Measurements from ENCODE around the gene ROBO3. TPM values are rescaled to one million over a fixed set of nuclear protein-coding genes. Genes with fewer than 3 reads are reported as not detected.
A peak's percentile ranks its signal among the peaks of the same experiment; 100 is the strongest.

ROBO3 gene
- total RNA-seq, 1 experiment from 2014 or later, result 24.5 TPM

DNA sequence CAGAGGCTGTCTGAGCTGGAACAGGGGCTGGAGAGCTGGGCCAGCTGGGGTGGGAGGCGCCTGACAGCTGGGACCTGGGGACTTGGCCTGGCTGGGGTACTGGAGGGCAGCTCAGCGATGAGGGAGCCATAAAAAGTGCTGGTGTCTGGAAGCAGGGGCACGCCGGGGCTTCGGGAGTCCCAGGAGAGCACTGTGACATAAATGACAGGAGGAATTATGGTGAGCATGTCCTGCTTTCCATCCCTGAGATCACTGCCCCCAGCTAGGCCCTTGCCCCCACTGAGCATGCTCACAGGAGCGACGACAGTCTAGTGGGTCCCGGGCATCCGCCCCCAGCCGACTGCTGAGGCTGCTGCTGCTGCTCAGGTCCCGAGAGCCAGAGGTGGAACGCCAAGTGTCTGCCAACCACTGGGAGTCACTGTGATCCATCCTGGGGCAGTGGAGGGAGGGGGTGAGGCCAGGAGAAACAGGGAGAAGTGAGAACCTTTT, 26.2 kb downstream of the ROBO3 start:
- no peak for DNase-seq (ENCODE audit: low read depth)

DNA sequence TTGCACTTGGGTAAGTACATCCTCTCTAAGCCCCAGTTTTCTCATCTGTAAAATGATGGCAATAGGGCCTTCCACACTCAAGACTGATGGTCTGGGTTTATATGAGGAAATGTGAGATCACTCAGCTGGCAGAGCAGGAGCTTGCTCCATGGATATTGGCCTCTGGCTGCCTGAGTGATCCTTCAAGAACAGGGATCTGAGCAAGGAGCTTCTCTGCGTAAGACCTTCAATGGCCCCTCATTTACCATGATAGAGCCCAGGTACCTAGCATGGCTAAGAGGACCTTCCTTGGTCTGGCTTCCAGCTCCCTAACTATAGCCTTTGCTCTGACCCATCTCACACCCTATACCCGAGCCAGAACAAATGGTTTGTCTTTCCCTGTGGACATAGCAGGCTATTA, 26.9 kb downstream of the ROBO3 start:
- DNase-seq (ENCODE audit: low read depth), result no peak

DNA sequence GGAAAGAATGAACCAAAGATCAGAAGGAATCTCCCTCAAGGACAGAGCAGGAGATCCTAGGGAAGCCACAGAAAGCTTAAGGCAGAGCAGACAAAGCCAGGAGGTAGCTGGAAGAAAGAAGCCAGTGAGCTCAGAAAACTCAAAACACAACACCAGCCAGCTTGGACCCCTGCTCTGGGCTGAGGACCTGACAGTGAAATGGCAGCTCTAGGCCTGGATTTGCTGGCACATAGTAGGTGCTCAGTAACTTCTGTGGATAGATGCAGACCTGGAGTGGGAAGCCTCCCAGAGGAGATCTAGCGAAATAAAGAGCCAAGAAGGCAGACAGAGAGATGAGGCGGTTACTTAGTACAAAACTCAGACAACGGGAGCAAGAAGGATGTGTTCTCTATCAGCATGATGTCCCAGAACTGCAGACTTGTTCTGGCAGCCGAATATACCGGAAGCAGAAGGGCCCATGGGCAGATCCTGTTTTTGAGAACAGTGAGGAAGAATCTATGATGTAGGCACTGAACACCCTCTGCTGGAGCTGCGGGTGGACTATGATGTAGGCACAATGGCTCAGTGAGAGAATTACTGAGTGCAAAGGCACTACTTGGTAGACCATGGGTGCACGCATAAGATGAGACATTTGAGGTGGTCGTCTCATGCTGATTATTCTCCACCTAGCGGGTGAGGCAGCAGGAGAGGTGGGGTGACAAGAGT, 27.7 kb downstream of the ROBO3 start:
- DNase-seq (ENCODE audit: low read depth), result no peak

DNA sequence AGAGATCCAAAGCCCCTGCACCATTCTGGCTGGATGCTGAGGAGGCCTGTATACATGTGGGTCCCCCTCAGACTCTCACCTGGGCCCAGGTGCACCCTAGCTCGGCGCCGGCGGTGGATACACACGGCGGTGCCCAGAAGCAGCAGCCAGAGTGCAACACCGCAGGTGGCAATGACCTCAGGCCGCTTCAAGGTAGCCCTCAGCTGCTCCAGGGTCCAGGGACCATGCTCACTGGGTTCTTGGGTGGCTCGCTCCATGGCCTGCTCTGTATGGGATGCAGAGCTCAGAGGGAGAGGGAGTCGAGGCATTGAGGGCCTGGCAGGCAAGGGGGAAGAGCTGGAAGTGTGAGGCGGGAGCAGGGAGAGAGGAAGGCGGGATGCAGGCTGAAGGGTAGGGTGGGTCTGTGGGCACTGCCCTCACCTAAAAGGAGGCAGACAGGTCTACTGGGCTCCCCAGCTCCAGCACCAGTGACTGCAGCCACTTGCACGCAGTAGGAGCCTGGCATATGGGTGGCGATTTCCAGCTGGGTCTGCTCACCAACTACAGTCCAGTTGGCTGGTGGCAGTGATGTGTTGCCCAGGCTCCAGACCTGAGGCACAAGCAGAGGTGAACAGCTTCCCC, 28.7 kb downstream of the ROBO3 start:
- no peak for DNase-seq (ENCODE audit: low read depth)

DNA sequence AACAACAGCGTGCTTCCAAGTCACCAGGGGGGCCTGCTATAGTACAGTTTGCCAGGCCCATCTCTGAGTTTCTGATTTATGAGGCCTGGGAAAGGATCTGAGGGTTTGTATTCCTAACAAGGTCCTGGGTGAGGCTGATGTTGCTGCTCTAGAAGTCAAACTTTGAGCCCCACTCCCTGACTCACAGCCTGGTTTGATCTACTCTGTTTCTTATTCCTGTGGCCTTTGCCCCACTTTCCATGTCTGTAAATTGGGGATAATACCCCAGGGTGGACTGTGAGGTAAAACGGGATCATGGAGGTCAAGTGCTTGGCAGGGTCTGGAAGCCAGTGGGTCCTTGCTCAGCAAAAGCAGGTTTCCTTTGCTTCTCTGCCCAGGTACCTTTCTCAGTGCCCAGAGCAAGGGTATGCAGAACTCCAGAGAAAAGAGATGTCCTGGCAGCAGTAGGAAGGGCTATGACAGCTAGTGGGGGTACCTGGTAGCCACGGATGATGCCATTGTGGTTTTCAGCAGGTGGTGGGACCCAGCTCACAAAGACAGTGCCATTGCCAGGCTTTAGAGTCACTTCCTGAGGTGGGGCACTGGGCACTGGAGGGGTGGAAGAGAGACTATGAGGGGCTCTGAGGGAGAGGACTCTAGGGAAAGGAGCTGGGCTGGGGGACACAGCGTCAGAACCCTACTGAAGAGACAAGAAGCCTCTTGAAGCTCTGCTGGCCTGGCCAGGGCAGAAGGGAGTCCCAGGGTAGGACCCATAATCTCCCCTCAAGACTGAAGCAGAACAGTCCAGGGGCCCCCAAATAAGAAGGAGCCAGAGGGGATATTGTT, 29.6 kb downstream of the ROBO3 start:
- DNase-seq (ENCODE audit: low read depth), result no peak

DNA sequence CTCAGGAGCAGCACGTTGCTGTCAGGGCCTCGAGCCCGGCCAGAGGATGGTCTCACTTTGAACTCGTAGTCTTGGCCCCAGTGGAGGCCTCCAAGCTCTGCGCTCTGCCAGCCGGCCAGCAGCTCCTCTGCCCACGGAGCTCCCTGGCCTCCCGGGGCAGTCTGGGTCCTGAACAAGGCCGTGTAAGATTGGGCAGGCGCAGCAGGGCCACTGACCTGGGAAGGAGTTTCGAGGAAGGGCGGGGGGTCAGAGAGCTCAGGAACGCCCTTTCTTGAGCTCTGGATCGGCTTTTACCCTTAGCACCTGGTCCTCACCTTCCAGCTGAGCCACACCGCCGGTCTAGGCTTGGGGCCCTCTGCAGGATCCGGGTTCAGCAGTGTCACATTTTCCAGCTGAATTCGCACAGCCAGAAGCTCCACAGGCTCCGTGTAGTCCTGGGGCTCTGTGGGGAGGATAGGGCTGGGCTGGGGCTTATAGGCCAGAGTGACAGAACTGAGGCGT, 30.3 kb downstream of the ROBO3 start:
- no peak for DNase-seq (ENCODE audit: low read depth)

DNA sequence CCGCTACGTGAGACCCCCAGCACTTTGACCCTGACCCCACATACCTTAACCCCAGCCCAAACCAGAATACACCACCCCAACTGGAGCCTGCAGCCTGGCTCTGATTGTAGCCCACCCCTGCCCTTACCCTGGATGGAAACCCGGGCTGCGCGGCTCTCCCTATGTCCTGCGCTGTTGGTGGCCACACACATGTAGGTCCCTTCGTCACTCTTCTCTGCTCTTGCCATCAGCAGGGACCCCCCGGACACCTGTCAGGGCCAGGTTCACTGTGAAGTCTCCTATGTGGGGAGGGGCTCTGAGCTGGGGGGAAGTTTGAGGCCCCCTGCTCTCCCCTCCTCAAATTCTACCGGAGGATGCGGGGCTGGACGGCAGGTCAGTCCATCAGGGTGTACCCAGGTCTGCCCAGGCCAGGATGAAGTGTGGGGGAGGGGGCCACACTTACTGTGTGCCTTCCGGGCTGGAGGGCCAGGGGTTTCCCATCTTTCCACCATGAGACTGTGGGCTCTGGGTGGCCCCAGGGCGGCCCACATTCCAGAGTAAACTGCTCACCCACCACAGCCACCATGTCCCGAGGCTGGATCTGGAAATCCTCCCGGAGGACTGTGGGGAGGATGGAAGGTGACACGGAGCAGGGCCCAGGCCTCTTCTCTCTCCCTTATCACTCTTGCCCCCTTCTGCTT, 31.0 kb downstream of the ROBO3 start:
- peak; percentile 34 for DNase-seq (ENCODE audit: low read depth)

DNA sequence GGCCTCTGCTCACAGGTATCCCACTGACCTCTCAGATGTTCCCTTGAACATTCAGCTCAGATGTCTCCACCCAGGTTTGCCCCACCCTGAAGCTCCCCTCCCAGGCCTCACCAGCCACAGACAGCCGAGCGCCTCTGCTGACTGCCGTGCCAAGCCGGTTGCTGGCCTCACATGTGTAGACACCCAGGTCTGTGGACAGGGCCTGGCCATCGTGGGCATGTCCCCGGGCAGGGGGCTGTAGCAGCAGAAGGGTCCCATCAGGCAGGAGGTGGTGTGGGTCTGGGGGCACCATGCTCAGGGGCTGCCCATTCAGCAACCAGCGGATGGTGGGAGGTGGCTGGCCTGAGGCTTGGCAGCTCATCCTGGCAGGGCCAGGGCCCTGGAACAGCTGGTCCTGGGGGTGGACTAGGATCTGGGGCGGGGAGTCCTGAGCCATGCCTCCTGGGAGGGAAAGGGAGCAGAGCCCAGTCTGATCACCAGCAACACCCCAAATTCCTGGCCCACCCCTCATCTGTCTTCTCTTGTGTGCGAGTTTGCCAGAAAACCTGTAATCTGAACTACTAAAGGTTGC, 31.7 kb downstream of the ROBO3 start:
- no peak for DNase-seq (ENCODE audit: low read depth)

DNA sequence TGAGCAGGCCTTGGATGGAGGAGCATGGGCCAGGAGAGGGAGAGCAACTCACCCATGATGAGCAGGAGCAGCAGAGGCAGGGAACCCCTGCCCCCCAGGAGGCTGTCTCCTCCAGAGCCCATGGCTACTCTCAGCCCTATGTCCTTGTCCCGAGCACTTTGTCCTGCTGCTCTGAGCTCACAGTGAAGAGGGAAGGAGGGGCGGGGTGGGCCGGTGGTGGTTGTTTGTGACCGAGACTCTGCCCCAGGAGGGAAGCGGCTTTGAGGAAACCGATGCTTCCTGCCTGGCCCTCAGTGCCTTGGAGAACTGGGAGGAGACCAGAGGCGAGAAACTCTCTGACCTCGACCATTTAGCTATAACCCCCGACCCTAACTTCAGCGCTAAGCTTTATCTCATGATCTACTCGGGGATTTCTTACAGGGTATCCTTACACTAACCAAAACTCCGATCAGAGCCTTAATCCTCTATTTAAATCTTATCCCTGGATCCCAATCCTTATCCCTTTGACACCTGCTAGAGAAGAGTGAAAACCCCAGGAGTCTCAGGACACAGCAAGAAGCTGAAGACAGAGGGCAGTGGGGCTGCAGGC, 32.5 kb downstream of the ROBO3 start, which contains the start of gene ROBO4:
ROBO4 (minus strand) TSS at position 192 of the 589 bp plus-strand sequence; CDS start at position 122, 70 bp downstream.
- peak; percentile 61 for DNase-seq (ENCODE audit: low read depth)

DNA sequence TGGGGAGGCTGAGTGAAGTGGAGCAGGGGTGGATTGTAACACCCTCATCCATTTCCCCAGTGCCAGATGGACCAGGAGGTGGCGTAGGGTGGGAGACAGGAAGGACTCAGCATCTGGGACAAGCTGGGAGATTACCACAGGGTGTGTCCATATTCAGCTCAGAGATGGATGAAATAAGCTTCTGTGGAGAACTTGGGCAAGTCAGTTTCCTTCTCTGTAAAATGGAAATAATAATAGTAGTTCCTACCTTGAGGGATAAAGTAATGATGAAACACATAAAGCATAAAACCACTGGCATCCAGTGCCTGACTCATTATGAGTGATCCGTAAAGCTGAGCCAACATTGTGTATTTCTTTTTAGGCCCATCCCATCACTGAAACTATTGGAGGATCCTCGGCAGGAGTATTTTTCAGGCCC, 33.0 kb downstream of the ROBO3 start:
- DNase-seq (ENCODE audit: low read depth), result peak; percentile 98

DNA sequence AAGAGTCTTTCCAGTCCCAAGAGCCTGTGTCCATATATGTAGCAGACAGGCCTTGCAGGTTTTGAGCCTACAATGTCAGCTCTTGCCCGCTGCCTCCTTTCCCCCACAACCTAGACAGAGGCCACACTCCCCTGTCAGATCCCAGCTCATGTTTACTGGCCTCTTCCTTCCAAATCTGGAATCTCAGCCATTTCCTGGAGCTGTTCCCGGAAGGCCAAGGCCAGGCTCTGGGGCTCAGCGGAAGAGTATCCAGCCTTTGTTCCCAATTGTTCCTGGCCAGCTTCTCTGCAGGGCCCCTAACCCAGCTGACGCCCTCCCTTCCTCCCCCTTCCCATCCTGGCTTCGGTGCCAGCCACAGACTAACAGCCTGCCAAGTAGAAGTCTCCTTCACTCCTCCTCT, 33.5 kb downstream of the ROBO3 start:
- DNase-seq (ENCODE audit: low read depth), result peak; percentile 89

DNA sequence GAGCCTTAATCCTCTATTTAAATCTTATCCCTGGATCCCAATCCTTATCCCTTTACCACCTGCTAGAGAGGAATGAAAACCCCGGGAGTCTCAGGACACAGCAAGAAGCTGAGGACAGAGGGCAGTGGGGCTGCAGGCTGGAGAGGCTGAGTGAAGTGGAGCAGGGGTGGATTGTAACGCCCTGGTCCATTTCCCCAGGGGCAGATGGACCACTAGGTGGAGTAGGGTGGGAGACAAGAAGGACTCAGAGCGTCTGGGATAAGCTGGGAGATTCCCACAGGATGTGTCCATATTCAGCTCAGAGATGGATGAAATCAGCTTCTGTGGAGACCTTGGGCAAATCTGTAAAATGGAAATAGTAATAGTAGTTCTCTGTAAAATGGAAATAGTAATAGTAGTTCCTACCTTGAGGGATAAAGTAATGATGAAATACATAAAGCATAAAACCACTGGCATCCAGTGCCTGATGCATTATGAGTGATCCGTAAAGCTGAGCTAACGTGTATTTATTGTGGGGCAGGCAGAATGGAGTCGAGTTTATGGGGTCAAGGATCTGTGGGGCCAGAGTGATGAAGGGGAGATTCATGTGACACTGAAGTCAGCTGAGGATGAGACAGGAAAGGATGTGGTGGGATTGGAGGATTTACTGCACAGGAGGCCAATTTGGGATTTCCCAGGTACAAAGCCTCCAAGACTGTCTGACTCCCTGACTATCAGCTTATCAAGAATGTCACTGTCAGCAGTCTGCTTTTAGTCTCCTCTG, 34.3 kb downstream of the ROBO3 start:
- peak; percentile 67 for DNase-seq (ENCODE audit: low read depth)

DNA sequence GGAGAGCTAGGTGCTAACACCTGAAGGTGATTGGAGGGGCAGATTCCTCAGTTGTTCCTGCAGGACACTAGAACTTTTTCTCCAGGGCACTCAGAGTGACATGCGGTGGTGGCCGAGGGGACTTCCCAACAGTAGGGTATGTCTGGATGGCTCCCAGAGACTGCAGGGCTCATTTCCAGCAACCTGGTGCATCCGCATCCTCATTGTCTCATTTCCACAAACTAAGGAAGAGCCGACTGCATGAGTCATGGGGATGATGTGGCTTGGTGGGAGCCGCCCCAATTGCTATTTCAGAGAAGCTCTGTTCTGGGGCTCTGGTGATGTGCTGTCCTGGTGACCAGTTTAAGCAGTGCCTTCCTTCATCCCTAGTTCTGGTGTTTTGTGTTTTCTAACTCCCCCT, 35.2 kb downstream of the ROBO3 start:
- peak; percentile 96 for DNase-seq (ENCODE audit: low read depth)

DNA sequence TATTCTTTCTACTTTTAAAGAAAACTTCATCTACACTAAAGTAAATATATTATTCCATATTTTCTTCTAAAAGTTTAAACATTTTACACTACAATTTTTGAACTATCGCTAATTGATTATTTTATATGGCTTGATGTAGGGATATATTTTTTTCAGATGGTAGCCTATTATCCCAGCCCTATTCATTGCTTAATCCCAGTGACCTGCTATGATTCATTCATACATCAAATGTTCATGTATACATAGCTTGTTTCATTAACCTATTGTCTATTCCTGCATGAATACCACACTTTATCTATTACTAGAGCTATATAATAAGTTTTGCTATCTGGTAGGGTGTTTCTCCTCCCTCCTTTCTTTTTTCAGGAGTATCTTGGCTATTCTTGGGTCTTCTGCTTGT, 37.4 kb downstream of the ROBO3 start:
- DNase-seq (ENCODE audit: low read depth), result peak; percentile 17

DNA sequence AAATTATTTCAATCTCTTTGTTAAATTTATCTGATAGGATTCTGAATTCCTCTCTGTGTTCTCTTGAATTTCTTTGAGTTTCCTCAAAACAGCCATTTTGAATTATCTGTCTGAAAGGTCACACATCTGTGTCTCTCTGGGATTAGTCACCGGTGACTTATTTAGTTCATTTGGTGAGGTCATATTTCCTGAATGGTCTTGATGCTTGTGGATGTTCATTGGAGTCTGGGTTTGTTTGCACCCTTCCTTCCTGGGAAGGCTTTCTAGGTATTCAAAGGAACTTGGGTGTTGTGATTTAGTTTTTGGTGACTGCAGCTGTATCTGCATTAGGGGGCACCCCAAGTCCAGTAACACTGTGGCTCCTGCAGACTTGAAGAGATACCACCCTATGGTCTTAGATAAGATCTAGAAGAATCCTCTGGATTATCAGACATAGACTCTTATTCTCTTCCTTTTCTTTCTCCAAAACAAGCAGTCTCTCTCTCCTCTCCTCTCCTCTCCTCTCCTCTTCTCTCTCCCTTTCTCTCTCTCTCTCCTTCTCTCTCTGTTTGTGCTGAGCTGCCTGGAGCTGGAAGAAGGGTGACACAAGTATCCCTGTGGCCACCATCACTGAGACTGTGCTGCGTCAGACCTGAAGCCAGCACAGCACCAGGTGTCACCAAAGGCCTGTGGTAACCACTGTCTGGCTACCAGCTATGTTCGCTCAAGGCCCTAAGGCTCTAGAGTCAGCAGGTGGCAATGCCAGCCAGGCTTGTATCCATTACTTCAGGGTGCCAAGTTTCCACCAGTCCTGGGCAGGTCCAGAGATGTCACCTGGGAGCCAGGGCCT, 50.5 kb downstream of the ROBO3 start:
- DNase-seq (ENCODE audit: low read depth), result peak; percentile 84

DNA sequence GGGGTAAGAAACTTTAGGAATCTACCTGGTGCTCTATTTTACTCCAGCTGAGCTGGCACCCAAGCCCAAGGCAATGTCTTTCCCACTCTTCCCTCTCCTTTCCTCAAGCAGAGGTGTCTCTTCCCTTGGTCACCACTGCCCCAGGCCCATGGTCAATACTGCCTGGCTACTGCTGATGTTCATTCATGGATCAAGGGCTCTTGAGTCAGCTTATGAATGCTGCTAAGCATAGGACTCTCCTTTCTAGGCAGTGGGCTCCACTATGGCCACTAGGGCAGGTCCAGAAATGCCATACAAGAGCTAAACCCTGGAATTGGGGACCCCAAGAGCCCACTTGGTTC, 51.1 kb downstream of the ROBO3 start:
- no peak for DNase-seq (ENCODE audit: low read depth)

DNA sequence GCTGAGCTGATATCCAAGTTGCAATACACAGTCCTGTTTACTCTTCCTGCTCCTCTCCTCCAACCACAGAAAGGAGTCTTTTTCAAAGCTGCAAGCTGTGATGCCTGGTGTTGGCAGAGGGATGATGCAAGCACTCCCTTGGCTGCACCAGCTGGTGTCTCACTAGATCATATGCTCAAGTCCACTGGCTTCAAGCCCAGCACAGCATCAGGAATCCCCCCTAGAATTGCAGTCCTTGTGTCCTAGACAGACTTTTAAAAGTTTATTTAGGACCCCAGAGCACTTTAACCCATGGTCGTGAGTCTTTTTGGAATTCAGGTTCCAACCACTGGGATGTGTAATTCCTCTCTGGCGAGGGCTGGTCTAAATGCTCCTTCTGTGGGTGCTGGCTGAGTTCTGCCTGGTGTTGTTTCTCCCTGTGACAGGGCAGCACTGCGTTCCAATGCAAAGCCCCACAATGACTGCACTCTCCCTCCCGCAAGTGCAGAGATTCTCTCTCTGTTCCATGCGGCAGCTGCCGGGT, 51.9 kb downstream of the ROBO3 start:
- DNase-seq (ENCODE audit: low read depth), result no peak

DNA sequence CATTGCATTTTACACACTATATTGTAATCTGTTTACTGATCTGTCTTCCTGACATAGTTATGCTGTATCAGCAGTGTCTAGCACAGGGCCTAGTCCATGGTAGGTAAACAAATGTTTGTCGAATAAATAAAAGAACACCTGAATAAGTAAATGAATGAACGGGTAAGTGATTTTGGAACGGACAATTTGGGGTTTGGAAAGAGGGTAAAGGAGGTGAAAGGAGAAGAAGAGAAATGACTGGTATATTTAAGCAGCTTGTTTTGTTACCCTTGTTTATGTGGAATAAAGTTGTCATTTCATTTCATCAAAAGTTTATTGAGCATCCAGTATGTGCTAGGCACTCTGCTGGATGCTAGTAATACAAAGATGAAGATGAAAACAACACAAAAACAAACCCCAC, 53.7 kb downstream of the ROBO3 start, which contains the start of gene HEPN1:
HEPN1 (plus strand) TSS at position 301 of the 400 bp plus-strand sequence.
- no peak for DNase-seq (ENCODE audit: low read depth)

DNA sequence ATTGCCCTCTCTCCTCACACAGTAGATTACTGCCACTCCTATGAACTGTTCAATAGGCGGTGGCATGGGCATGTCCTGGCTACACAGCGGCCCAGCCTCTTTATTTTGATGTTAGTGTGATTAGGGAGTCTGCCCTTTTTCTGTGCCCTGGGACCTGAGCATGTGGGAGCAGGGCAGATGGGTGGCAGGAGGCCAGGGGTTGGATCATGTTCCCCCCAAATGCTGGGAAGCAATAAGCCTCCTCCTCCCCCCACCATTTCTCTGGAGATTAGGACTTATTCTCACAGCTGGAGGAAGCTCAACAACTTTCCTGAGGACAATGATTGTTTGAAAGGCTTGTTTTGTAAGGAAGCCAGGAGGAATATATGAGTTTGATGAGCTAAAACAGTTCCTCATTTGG, 54.7 kb downstream of the ROBO3 start:
- DNase-seq (ENCODE audit: low read depth), result no peak
